ENCODE data around the gene CXXC1.

The CXXC1 gene

DNA sequence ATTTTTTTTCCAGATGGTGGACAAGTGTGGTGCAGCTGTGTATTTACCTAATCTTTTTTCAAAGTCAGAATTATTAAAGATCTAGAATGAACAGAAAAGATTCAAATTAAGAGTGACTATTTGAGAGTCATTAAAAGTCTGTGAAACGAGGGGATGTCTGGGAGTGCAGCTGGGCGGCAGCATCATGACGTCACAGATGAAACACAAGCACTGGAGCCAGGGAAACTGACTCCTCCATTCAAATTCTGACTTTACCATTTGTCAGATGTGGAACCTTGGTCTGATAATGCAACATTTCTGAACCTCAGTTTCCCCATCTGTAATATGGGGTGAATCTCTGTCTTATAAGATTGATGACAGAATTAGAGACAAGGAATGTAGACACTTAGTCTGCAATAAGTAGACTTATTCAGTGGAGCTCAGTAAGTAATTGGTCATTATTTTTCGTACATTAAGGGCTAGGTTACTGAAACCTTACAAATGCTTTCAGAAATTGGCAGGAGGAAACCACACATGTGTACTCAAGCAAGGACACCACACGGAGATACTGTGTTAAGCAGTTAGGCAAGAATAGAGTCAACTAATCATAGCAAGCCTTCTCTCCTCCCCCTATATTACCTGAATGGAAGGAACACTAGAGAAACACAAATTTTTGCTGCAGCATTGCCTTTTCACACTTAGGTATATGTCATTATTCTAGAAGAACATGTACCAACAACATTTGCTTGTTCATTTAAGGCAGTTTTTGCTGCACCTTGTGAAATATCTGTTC lies 27.8 kb upstream of the CXXC1 start:
- TF ChIP-seq CSDC2 (CRISPR knock-in tag; IDR thresholded peaks at IDR 0.05) (no peak), ZC3H10 (CRISPR knock-in tag; IDR thresholded peaks at IDR 0.05) (no peak), ZNF8 (CRISPR knock-in tag; IDR thresholded peaks at IDR 0.05) (no peak)
- ATAC-seq = no peak

GRCh38 chr18:50313873-50314460 lies 26.5 kb upstream of the CXXC1 start:
- ATAC-seq = no peak
- no peak for TF ChIP-seq TSHZ2 (CRISPR knock-in tag; IDR thresholded peaks at IDR 0.05)
- TF ChIP-seq RARB (CRISPR knock-in tag; IDR thresholded peaks at IDR 0.05) = no peak
- TF ChIP-seq ZC3H10 (CRISPR knock-in tag; IDR thresholded peaks at IDR 0.05) = no peak
- no peak for TF ChIP-seq ESRRG (CRISPR knock-in tag; IDR thresholded peaks at IDR 0.05)
- TF ChIP-seq OSR1 (CRISPR knock-in tag; IDR thresholded peaks at IDR 0.05) = no peak

- TF ChIP-seq RARB (CRISPR knock-in tag; IDR thresholded peaks at IDR 0.05) = no peak
- TF ChIP-seq ZNF70 (CRISPR knock-in tag; IDR thresholded peaks at IDR 0.05) = no peak
- no peak for TF ChIP-seq GLIS3 (CRISPR knock-in tag; IDR thresholded peaks at IDR 0.05)
- TF ChIP-seq ZC3H10 (CRISPR knock-in tag; IDR thresholded peaks at IDR 0.05) = no peak
- TF ChIP-seq ZFP3 (CRISPR knock-in tag; IDR thresholded peaks at IDR 0.05) = no peak
- no peak for TF ChIP-seq PPARA (CRISPR knock-in tag; IDR thresholded peaks at IDR 0.05; ENCODE audit: borderline replicate concordance)
- no peak for TF ChIP-seq TSHZ2 (CRISPR knock-in tag; IDR thresholded peaks at IDR 0.05)
- no peak for TF ChIP-seq ISL1 (CRISPR knock-in tag; IDR thresholded peaks at IDR 0.05)
- no peak for TF ChIP-seq ZNF8 (CRISPR knock-in tag; IDR thresholded peaks at IDR 0.05)
- no peak for ATAC-seq
Observed at GRCh38 chr18:50313031-50313607, 25.6 kb upstream of the CXXC1 start.

DNA sequence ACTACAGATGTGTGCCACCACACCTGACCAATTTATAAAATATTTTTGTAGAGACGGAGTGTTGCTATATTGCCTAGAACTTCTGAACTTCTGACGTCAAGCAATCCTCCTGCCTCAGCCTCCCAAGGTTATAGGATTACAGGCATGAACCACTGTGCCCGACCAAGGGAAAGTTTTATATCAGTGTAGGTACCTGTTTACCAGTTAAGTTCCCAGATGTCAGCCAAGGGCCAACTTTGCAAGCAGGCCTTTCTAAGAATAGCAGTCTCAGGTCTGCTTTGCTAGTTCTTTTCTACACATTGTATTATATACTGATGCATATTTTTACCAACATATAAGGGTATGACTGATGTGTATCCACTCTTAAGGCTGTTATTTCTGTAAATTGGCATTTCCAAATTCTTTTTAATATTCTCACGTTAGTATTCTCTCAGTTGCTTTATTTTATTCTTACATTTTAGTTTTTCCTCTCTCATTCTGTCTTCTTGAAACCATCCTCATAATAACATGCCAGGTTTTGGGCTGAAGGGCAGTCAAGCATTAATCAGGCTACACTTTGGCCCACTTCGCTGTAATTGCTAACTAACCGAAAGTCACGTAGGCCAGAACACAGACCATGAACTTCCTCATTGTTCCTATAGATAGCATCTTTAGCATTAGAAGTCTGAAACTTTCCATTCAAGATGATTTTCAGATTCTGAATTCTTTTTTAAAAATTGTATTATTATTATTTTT lies 25.0 kb upstream of the CXXC1 start:
- TF ChIP-seq, protein P1, sequence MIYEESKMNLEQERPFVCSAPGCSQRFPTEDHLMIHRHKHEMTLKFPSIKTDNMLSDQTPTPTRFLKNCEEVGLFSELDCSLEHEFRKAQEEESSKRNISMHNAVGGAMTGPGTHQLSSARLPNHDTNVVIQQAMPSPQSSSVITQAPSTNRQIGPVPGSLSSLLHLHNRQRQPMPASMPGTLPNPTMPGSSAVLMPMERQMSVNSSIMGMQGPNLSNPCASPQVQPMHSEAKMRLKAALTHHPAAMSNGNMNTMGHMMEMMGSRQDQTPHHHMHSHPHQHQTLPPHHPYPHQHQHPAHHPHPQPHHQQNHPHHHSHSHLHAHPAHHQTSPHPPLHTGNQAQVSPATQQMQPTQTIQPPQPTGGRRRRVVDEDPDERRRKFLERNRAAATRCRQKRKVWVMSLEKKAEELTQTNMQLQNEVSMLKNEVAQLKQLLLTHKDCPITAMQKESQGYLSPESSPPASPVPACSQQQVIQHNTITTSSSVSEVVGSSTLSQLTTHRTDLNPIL (CRISPR knock-in tag; IDR thresholded peaks at IDR 0.05; ENCODE audit: low read depth) = no peak
- TF ChIP-seq ESRRG (CRISPR knock-in tag; IDR thresholded peaks at IDR 0.05) (no peak), GLIS3 (CRISPR knock-in tag; IDR thresholded peaks at IDR 0.05) (no peak), ZNF8 (CRISPR knock-in tag; IDR thresholded peaks at IDR 0.05) (no peak), PATZ1 (CRISPR knock-in tag; IDR thresholded peaks at IDR 0.05; ENCODE audit: borderline replicate concordance) (no peak), ISL1 (CRISPR knock-in tag; IDR thresholded peaks at IDR 0.05) (no peak)
- ATAC-seq = no peak

Measured in SK-N-SH treated with all-trans-retinoic acid at 6 μM for 48 hours (cell line).